ENCODE data around the gene TTC19.
"Not testable (repeated sequence)": the region's sequence is repeated elsewhere in the genome, so short reads cannot be mapped to it uniquely, and the experiment has no call there.

The TTC19 gene

GRCh38 chr17:16027708-16028584 is 28.3 kb downstream of the TTC19 start:
- DNase-seq = peak in 1 of 58 donors; percentile 41

GRCh38 chr17:16033729-16034349 is 34.2 kb downstream of the TTC19 start:
- no peak for DNase-seq

GRCh38 chr17:16036261-16036660 is 36.6 kb downstream of the TTC19 start:
- DNase-seq = no peak

- no peak for DNase-seq
Observed at GRCh38 chr17:16037636-16038035, 38.0 kb downstream of the TTC19 start.

- DNase-seq = peak in 27 of 58 donors; percentile 1 to 67 (median 36)
Observed at GRCh38 chr17:16040710-16041251, 41.2 kb downstream of the TTC19 start.

- DNase-seq = no peak
Observed at GRCh38 chr17:16044487-16044886, 44.9 kb downstream of the TTC19 start.

- no peak for DNase-seq
Observed at GRCh38 chr17:16046966-16047365, 47.3 kb downstream of the TTC19 start.

- DNase-seq = no peak
Observed at GRCh38 chr17:16048811-16049449, 49.3 kb downstream of the TTC19 start.

- no peak for DNase-seq
Observed at GRCh38 chr17:16050844-16051243, 51.2 kb downstream of the TTC19 start.

- DNase-seq = no peak
Observed at GRCh38 chr17:16052486-16052885, 52.9 kb downstream of the TTC19 start.

- DNase-seq = not testable (repeated sequence)
Observed at GRCh38 chr17:16055139-16055538, 55.5 kb downstream of the TTC19 start.

GRCh38 chr17:16061631-16062030 is 62.0 kb downstream of the TTC19 start:
- peak in 2 of 58 donors; percentile 0 to 16 for DNase-seq

- DNase-seq = no peak
Observed at GRCh38 chr17:16066125-16066524, 66.5 kb downstream of the TTC19 start.

- DNase-seq = no peak
Observed at GRCh38 chr17:16068323-16068722, 68.7 kb downstream of the TTC19 start.

- DNase-seq = no peak
Observed at GRCh38 chr17:16072031-16072430, 72.4 kb downstream of the TTC19 start.

- DNase-seq = no peak
Observed at GRCh38 chr17:16073845-16074244, 74.2 kb downstream of the TTC19 start.

- no peak for DNase-seq
Observed at GRCh38 chr17:16074423-16074822, 74.8 kb downstream of the TTC19 start.

- no peak for DNase-seq
Observed at GRCh38 chr17:16075949-16076348, 76.3 kb downstream of the TTC19 start.
